Upper lobe of left lung (tissue), 6 donors: ENCODE measurements around the gene DENND1B. TPM values are rescaled to one million over a fixed set of nuclear protein-coding genes. Genes with fewer than 3 reads are reported as not detected.
"Not testable (repeated sequence)": the region's sequence is repeated elsewhere in the genome, so short reads cannot be mapped to it uniquely, and the experiment has no call there.

Experiments
- ATAC-seq, 2 donors: fragments of 200-7000 bp; cut with Tn5 transposase; one replicate each; pipeline ENCODE4 v1.9.1; 2022; ENCODE audit warnings: mild to moderate bottlenecking in 2 of 2, moderate library complexity in 2 of 2; ENCODE audit not compliant: low FRiP score in 2 of 2
- DNase-seq, 2 donors: peaks; one replicate each; pipeline ENCODE4 v3.0.0-alpha.2; 2019 to 2020
- H3K27ac ChIP-seq, 4 donors: fragments of 200-600 bp; sonication (generic); one replicate each; pipeline ENCODE4 v1.5.1; 2016 to 2019
- H3K27me3 ChIP-seq, 4 donors: fragments of 200-600 bp; sonication (generic); one replicate each; pipeline ENCODE4 v1.5.1; 2017 to 2019
- H3K36me3 ChIP-seq, 4 donors: fragments of 200-600 bp; sonication (generic); one replicate each; pipeline ENCODE4 v1.5.1; 2016 to 2019
- H3K4me1 ChIP-seq, 4 donors: fragments of 200-600 bp; sonication (generic); one replicate each; pipeline ENCODE4 v1.5.1; 2018 to 2019
- H3K4me3 ChIP-seq, 4 donors: fragments of 200-600 bp; sonication (generic); one replicate each; pipeline ENCODE4 v1.5.1; 2017 to 2019; ENCODE audit warnings: mild to moderate bottlenecking in 2 of 4, moderate library complexity in 1 of 4
- H3K9me3 ChIP-seq, 4 donors: fragments of 200-600 bp; sonication (generic); one replicate each; pipeline ENCODE4 v1.5.1; 2018 to 2019
- CTCF ChIP-seq, 6 experiments: fragments of 450-650 bp in 4 of 6; fragments of 200-600 bp in 2 of 6; sonication (generic) in 2 of 6; IDR thresholded peaks; one replicate each; pipeline ENCODE4 v1.5.1; 2016 to 2019; ENCODE audit warnings: antibody characterized with exemption in 6 of 6
- EP300 ChIP-seq, 4 donors: sonication (generic); formaldehyde crosslinking; IDR thresholded peaks; one replicate each; pipeline ENCODE4 v1.5.1; 2017; ENCODE audit warnings: antibody characterized with exemption in 4 of 4, control low read depth in 2 of 4
- POLR2A ChIP-seq, 4 donors: fragments of 450-650 bp; IDR thresholded peaks; one replicate each; pipeline ENCODE4 v1.5.1; 2016 to 2017; ENCODE audit warnings: antibody characterized with exemption in 4 of 4, mild to moderate bottlenecking in 2 of 4
- POLR2AphosphoS5 ChIP-seq, 2 donors: sonication (generic); formaldehyde crosslinking; IDR thresholded peaks; one replicate each; pipeline ENCODE4 v1.5.1; 2017; ENCODE audit warnings: antibody characterized with exemption in 2 of 2
- WGBS, 2 donors: methylation state at CpG; one replicate each; pipeline ENCODE4 v1.1.5; 2017 to 2018; 5-methylcytosine and 5-hydroxymethylcytosine counted together
- total RNA-seq, 6 donors: library from RNA; depleted of rRNA in 4 of 6; stranded (reverse); fragments of >200 nt in 4 of 6; gene quantifications; one replicate each; pipeline versions ENCODE4 v1.1.0 to v1.2.1, GENCODE V29; 2016 to 2021
- donor health status: DM: no; HTN: no; CAD: no; lungs with moderate emphysema.
- donor health status: DM: no; HTN: yes; CAD: no; lungs with severe emphysema.

Gene DENND1B
- total RNA-seq, 6 donors from 2014 or later = 14.9 to 39.1 (median 21.0) TPM

- H3K9me3 ChIP-seq = no peaks in the 10 kb centered on the region
- H3K27ac ChIP-seq = no peak overlapping the region
- 95 to 97% methylated on average over 2 of the region's 2 CpGs for WGBS, 2 donors
- peaks cover 0 to 8% (median under 1%) of the 10 kb centered on the region in 4 donors for H3K36me3 ChIP-seq
- no peak for ATAC-seq
- TF ChIP-seq POLR2AphosphoS5 (IDR thresholded peaks at IDR 0.05) (no peak), POLR2A (IDR thresholded peaks at IDR 0.05) (no peak), EP300 (IDR thresholded peaks at IDR 0.05) (no peak), CTCF (IDR thresholded peaks at IDR 0.05) (no peak)
- DNase-seq = no peak
- H3K4me3 ChIP-seq = no peak overlapping the region
- H3K27me3 ChIP-seq = no peaks in the 10 kb centered on the region
- H3K4me1 ChIP-seq = no peaks in the 10 kb centered on the region
Measured at GRCh38 chr1:197577580-197577979, 197.7 kb downstream of the DENND1B start.

GRCh38 chr1:197575531-197575930, 199.7 kb downstream of the DENND1B start:
- not testable (repeated sequence) for H3K27me3 ChIP-seq, DNase-seq, H3K27ac ChIP-seq, H3K9me3 ChIP-seq, H3K4me1 ChIP-seq, ATAC-seq, H3K4me3 ChIP-seq, H3K36me3 ChIP-seq
- WGBS, 2 donors = 91 to 97% methylated on average over 4 of the region's 4 CpGs

- TF ChIP-seq EP300 (IDR thresholded peaks at IDR 0.05) = no peak
- TF ChIP-seq POLR2A (IDR thresholded peaks at IDR 0.05) = no peak
- TF ChIP-seq POLR2AphosphoS5 (IDR thresholded peaks at IDR 0.05) = no peak
- TF ChIP-seq CTCF (IDR thresholded peaks at IDR 0.05) = no peak
- ATAC-seq (no peak), DNase-seq (no peak)
- no peaks in the 10 kb centered on the region for H3K27me3 ChIP-seq
- H3K36me3 ChIP-seq = peaks cover 0 to 8% (median 6%) of the 10 kb centered on the region in 4 donors
- no peak overlapping the region for H3K4me3 ChIP-seq
- peaks cover 7 to 14% (median 8%) of the 10 kb centered on the region in 4 donors for H3K9me3 ChIP-seq
- 91 to 93% methylated on average over 7 to 10 of the region's 10 CpGs for WGBS, 2 donors
- no peak overlapping the region for H3K27ac ChIP-seq
- no peaks in the 10 kb centered on the region for H3K4me1 ChIP-seq
Measured at GRCh38 chr1:197572169-197572568, 203.1 kb downstream of the DENND1B start.

- H3K9me3 ChIP-seq = peaks cover 8 to 18% (median 13%) of the 10 kb centered on the region in 4 donors
- TF ChIP-seq POLR2A (IDR thresholded peaks at IDR 0.05) = no peak
- no peak for TF ChIP-seq POLR2AphosphoS5 (IDR thresholded peaks at IDR 0.05)
- no peak for TF ChIP-seq CTCF (IDR thresholded peaks at IDR 0.05)
- no peak for TF ChIP-seq EP300 (IDR thresholded peaks at IDR 0.05)
- peaks cover 0 to 6% (median 3%) of the 10 kb centered on the region in 4 donors for H3K36me3 ChIP-seq
- H3K27ac ChIP-seq = no peak overlapping the region
- no peak overlapping the region for H3K4me3 ChIP-seq
- no peaks in the 10 kb centered on the region for H3K27me3 ChIP-seq
- H3K4me1 ChIP-seq = no peaks in the 10 kb centered on the region
- ATAC-seq = no peak
- no peak for DNase-seq
- whole genome bisulfite sequencing, 2 donors = 97 to 100% methylated on average over 2 of the region's 2 CpGs
Measured at GRCh38 chr1:197567442-197567841, 207.8 kb downstream of the DENND1B start.

GRCh38 chr1:197561041-197561440, 214.2 kb downstream of the DENND1B start:
- Histone ChIP-seq H3K4me3 (no peak overlapping the region), H3K4me1 (no peaks in the 10 kb centered on the region), H3K27me3 (no peaks in the 10 kb centered on the region), H3K9me3 (no peaks in the 10 kb centered on the region), H3K36me3 (no peaks in the 10 kb centered on the region), H3K27ac (no peak overlapping the region)
- DNase-seq (no peak), ATAC-seq (no peak)
- WGBS, 2 donors = 92 to 99% methylated on average over 2 of the region's 2 CpGs
- TF ChIP-seq EP300 (IDR thresholded peaks at IDR 0.05) (no peak), CTCF (IDR thresholded peaks at IDR 0.05) (no peak), POLR2AphosphoS5 (IDR thresholded peaks at IDR 0.05) (no peak), POLR2A (IDR thresholded peaks at IDR 0.05) (no peak)
